ENCODE results near the gene CHRM5.
A peak's percentile ranks its signal among the peaks of the same experiment; 100 is the strongest.
"Not testable (repeated sequence)": the region's sequence is repeated elsewhere in the genome, so short reads cannot be mapped to it uniquely, and the experiment has no call there.

The CHRM5 gene

DNA sequence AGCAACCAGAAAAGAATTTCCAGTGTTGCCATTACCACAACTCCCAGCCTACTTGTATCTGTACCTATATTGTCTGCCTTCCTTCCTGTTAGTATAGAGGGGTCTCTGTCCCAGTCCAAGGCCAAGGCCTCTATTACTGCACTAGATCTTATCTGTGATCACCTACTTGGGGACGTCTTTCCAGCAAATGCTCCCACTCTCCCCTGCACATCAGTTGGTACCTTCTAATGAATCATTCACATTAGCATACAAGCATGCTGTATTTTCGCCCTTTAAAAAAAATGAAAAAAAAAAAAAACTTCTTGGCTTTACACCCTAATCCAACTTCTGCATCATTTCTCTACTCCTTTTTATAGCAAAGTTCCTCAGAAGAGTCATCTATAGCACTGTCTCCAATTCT lies 75.5 kb downstream of the CHRM5 start:
- DNase-seq = no peak

GRCh38 chr15:34046471-34047145 lies 78.3 kb downstream of the CHRM5 start:
- DNase-seq = no peak

DNA sequence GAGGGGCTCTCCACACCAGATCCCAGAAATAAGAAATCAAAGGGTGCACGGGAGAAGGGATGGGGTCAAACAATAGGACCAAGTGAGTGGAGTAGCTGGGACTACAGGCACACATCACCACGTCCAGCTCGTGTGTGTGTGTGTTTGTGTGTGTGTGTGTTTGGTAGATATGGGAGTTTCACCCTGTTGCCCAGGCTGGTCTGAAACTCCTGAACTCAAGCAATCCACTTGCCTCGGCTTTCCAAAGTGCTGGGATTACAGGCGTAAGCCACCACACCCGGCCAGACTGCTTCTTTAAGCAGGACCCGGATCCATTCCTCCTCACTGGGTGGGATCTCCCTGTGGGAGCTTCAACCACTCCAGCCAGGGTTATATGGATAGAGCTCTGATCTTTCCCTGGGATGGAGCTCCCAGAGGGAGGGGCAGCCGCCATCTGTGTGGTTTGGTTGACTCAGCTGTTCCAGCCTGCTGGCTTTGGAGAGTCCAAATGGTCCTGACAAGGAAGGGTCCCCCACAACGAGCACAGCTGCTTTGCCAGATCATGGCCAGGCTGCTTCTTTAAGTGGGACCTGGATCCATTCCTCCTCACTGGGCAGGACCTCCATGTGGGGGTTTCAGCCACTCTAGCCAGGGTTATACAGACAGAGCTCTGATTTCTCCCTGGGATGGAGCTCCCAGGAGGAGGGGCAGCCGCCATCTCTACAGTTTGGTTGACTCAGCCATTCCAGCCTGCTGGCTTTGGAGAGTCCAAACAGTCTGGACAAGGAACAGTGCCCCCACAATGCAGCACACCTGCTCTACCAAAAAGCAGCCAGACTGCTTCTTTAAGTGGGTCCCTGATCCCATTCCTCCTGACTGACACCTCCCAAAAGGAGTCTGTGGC lies 79.8 kb downstream of the CHRM5 start:
- no peak for DNase-seq

GRCh38 chr15:34049112-34049511 lies 80.8 kb downstream of the CHRM5 start:
- no peak for DNase-seq

GRCh38 chr15:34050385-34050784 lies 82.1 kb downstream of the CHRM5 start:
- not testable (repeated sequence) for DNase-seq

DNA sequence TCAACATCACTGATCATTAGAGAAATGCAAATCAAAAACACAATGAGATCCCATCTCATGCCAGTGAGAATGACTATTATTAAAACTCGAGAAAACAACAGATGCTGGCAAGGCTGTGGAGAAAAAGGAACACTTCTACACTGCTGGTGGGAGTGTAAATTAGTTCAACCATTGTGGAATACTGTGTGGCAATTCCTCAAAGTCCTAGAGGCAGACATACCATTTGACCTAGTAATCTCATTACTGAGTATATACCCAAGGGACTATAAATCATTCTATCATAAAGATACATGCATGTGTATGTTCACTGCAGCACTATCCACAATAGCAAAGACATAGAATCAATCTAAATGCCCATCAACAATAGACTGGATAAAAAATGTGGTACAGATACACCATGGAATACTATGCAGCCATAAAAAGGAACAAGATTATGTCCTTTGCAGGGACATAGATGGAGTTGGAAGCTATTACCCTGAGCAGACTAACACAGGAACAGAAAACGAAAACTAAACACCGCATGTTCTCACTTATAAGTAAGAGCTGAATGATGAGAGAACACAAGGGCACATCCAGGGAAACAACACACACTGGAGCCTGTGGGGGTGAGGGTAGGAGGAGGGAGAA lies 85.9 kb downstream of the CHRM5 start:
- no peak for DNase-seq

- DNase-seq = no peak
These were observed 87.7 kb downstream of the CHRM5 start for GRCh38 chr15:34055868-34056595.

- DNase-seq = no peak
These were observed 88.6 kb downstream of the CHRM5 start for GRCh38 chr15:34056911-34057310.

- DNase-seq = no peak
These were observed 91.2 kb downstream of the CHRM5 start for GRCh38 chr15:34059476-34059875.

DNA sequence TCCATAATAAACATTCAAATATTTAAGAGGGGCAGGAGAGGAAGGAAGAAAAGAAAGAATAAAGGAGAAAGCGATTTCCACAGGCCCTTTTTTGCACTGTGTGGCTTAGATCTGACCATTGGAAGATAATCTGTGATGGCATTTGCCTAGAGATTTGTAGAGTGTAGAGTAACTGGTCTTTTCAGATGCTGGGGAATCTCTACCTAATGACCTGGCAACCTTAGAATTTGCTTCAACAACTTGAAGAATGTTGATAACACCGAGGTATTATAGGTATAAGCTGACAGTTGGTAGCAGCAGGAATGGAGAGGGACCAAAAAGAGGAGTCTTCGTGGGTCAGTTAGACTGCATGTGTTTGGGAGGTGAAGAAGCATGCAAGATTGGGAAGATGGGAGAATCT lies 91.6 kb downstream of the CHRM5 start:
- no peak for DNase-seq

- no peak for DNase-seq
These were observed 96.1 kb downstream of the CHRM5 start for GRCh38 chr15:34064438-34064837.

GRCh38 chr15:34065261-34065660 lies 97.0 kb downstream of the CHRM5 start:
- no peak for DNase-seq

DNA sequence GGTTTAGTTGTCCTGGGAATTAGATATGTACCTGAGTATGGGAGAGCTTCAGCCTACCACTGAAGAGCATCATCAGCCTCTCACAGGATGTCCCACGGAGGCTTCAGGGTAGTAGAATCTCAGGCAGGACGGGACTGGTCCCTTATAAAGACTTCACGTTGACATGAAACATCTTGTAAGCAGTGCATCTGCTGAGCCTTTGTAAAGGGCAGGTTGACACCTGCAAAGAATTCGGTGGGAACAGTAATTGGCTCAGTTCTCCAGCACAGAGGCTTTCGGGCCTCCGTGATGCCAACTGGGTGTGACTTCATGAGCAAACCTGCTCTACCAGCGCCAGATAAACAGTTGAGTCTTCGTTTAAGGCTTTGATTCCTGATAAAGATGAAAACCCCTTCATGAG lies 97.6 kb downstream of the CHRM5 start:
- DNase-seq = no peak

- no peak for DNase-seq
These were observed 101.7 kb downstream of the CHRM5 start for GRCh38 chr15:34070003-34070402.

GRCh38 chr15:34076785-34077184 lies 108.5 kb downstream of the CHRM5 start:
- DNase-seq = no peak

- no peak for DNase-seq
These were observed 110.6 kb downstream of the CHRM5 start for GRCh38 chr15:34078900-34079299.

DNA sequence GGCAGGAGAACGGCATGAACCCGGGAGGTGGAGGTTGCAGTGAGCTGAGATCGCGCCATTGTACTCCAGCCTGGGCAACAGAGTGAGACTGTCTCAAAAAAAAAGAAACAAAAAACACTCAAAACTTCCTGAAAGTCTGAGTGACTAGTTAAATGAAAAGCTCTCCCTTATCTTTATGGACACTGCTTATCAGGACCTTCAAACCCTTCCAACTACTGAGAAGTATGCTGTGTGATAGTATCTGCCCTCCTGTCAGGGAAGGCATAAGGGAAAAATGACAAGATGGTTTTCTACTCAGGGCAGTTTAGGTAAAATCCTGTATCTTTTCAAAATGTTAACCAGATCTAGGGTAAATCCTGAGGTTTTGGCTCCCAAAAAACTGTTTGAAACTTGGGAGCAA lies 111.6 kb downstream of the CHRM5 start:
- DNase-seq = no peak

GRCh38 chr15:34084086-34084485 lies 115.8 kb downstream of the CHRM5 start:
- no peak for DNase-seq

DNA sequence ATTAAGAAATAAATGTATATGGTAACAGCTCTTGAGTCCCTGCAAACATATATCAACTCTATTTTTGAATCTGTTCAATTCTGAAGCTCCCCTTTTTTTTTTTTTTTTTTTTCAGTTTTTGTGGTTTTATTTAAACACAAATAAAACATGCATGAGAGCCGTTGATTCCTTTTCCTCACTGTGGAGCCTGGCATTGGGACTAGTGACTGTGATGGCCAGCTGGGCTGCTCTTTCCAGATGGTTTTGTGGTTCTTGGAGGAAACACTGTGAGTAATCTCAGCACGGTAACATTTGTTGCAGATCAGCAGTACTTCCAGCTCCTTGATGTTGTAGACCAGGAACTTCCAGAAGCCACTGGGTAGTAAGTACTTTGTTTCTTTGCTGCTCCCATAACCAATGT lies 117.4 kb downstream of the CHRM5 start:
- no peak for DNase-seq

- DNase-seq = no peak
These were observed 131.6 kb downstream of the CHRM5 start for GRCh38 chr15:34099914-34100313.

- DNase-seq = peak; percentile 98 to 100 (median 99)
These were observed 133.3 kb downstream of the CHRM5 start, which contains the start of the genes EMC7 and PGBD4 for GRCh38 chr15:34101366-34102174. Gene EMC7, minus strand, starts transcription at chr15:34101862. Its CDS starts 23 bp downstream, at chr15:34101839. Gene PGBD4, plus strand, starts transcription at chr15:34102083. Its CDS starts 449 bp downstream, at chr15:34102532.

Data from suppressor macrophage treated with lipopolysaccharide for 1 hour (primary cell).